HG02678 (cell line): Measurements from ENCODE around the gene PPP6C.
"Not testable (repeated sequence)": the region's sequence is repeated elsewhere in the genome, so short reads cannot be mapped to it uniquely, and the experiment has no call there.

Source experiments
- ATAC-seq: cut with Tn5 transposase; IDR thresholded peaks from one replicate; pipeline ENCODE4 v1.9.1; 2021; ENCODE audit warnings: mild to moderate bottlenecking, moderate library complexity; ENCODE audit not compliant: unreplicated experiment

The PPP6C gene

DNA sequence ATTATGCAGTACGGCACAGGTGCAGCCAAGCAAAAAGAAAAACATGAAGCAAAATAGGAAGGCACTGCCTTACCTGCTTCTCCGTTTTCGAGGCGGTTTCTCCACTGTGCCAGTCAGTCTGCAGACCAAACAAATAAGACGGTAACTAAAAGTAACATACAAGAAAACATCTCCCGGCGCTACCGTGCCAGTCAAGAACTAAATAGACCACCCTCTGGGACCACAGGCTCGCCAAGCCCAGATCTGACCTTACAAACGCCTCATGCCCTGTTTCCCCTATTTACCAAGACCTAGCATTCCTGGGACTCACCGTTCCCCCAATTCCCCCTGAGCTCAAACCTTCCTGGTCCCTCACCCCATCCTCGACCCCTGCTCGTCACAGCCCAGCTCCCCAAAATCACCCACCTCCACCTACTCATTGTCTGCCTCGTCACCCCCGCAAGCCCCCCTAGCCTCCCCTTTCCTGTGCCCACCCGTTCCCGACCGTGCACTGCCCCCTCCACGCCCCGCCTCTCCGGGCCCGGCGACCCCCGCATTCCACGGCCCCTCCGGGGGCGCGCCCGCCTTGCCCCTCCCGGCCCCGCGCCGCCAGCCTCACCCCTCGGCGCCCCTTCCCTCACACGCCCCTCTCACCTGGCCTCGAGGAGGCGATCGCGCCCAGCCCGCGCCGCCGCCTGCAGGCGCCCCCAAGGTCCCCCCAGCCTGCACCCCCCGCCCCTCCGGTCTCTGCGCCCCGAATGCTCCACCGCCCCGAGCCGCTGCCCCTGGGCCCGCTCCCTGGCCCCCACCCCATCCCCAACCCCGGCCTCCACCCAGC, 46.8 kb downstream of the PPP6C start:
- no peak for ATAC-seq

DNA sequence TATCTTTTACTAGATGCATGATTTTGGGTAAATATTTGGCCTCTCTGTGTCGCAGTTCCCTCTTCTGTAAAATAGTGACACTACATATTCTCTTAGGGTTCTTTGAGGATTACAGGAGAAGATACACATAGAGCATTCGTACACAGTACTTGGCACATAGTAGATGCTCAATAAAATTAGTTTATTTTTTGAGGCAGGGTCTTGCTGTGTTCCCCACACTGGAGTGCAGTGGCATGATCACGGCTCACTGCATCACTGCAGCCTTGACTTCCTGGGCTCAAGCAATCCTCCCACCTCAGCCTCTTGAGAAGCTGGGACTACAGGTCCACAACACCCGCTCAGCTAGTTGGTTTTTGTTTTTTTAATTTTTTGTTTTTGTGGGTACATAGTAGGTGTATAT, 47.9 kb downstream of the PPP6C start:
- ATAC-seq = no peak

DNA sequence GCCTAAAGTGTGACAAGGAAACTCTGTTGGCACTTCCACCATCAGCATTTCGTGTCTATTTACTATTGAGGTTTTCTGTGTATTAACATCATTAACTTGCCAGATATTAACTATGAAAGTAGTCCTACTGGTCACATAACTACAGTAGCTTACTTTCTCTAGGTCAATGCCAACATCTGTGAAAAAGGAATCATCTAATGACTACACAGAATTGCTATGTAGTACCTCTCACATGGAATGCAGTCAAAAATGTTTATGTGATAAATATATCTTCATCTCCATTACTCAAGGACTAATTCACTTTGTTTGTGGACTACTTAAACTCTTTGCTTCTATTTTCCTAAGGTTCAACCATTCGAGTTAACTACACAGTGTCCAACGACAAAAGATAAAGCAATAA, 48.4 kb downstream of the PPP6C start:
- ATAC-seq = no peak

DNA sequence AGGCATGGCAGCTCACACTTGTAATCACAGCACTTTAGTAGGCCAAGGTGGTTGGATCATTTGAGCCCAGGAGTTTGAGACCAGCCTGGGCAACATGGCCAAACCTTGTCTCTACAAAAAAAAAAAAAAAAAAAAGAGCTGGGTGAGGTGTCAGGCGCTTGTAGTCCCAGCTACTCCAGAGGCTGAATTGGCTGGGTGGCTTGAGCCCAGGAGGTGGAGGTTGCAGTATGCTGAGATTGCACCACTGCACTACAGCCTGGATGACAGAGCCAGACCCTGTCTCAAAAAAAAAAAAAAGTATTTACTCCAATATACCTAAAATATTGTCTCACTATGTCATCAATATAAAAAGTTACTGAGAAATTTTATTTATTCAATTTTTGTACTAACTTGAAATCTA, 49.0 kb downstream of the PPP6C start:
- no peak for ATAC-seq

DNA sequence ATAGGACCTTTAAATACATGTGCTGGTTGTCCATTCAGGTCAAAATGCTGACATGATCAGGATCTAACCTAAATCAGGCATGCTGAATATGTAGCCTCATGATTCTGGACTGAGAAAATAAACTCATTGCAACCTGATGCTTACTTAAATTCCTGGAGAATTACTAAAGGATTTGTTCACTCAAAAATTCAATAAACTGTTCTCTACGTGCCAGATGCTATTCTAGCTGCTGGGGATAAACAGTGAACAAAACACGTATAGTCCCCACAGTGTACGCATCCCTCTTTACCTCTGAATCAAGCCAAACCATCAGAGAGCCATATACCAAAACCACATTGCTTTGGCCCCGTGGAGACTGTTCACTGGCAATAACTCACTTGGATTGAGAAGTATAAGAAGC, 52.4 kb downstream of the PPP6C start:
- ATAC-seq = no peak

DNA sequence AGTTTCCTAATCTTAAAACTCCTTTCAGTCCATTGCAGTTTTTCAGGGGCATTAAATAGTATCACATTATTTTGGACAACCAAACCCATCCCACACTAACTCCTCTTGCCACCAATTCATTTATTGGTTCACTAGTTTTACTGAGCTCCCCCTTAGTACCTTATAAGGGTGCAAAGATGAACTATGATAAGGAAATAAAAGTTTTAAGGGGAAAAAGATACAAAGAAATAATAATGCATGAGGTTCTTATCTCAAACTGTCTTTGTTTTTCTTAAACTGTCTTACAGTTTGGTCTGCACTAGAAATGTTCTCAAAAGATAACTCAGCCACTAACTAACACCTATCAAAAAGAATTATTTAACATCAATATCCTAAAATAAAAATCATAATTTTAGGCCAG, 54.6 kb downstream of the PPP6C start:
- no peak for ATAC-seq

DNA sequence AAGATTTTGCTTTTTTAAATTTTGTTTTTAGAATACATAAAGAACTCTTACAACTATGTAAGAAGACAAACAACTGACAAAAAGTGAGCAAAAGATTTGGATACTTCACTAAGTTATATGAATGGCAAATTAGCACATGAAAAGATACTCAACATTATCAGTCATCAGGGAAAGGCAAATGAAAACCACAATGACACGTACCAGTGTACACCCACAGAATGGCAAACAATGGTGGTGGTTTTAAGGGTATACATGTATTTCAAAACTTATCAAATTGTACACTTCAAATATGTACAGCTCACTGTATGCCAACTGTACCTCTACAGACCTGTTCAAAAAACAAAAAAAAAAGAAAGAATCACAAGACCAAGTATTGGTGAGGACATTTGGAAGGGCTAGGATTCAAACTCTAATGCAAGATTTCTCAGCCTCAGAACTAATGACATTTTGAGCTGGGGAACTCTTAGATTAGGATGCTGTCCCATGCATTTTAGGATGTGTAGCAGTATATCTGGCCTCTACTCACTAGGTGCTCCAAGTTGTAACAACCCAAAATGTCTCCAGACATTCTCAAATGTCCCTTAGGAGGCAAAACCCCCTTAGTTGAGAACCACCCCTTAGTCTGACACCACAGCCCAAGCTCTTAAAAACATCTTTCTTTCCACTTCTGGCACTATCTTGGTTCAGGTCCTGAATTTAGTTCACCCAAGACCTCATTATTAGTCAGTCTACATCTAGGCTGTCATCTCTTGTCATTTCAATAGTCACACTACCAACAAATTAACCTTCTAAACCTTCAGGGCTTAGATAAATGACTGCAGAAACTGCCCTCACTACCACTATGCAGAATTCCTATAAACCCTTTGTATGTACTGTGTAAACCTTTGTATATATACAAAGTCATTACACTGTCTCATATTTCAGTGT, 55.9 kb downstream of the PPP6C start:
- ATAC-seq = no peak

DNA sequence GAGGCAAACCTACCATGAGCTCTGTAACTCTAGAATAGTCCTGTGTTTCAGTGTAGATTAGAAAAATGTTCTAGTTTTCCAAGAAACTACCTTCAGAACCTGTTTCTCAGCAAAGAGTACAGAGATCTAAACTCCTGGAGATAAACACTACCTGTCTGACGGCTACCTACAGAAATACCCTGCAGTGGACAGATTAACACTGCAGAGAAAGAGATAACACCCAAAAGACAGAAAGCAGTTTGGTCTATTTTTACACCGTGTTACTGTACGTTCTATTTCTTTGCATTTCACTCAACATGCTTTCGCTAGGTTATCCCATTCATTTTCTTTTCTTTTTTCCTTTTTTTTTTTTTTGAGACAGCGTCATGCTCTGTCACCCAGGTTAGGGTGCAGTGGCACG, 57.8 kb downstream of the PPP6C start:
- no peak for ATAC-seq

DNA sequence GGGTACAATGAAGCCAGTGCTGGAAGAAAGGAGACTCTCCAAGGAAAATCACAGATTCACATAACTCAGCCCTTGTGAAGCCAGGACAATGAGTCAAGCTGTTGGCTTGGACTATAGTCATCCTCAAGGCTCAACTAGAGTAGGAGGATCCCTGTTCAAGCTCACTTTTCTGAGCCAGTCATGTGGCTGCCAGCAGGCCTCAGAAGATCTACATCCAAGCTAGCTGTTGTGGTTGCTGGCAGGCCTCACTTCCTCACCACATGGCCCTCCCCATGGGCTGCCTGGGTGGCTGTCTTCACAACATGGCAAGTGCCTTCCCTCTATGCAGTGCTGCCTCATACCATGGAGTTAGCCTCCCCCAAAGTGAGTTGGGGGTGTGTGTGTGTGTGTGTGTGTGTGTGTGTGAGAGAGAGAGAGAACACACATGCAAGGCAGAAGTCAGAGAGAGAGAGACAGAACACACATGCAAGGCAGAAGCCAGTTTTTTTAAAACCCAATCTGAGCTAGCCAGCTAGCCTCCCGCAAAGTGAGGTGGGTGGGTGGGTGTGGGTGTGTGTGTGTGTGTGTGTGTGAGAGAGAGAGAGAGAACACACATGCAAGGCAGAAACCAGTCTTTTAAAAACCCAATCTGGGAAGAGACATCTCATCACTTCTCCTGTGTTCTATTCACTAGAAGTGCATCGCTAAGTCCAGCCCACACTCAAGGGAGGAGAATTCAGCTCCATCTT, 63.4 kb downstream of the PPP6C start:
- ATAC-seq = peak; percentile 95

DNA sequence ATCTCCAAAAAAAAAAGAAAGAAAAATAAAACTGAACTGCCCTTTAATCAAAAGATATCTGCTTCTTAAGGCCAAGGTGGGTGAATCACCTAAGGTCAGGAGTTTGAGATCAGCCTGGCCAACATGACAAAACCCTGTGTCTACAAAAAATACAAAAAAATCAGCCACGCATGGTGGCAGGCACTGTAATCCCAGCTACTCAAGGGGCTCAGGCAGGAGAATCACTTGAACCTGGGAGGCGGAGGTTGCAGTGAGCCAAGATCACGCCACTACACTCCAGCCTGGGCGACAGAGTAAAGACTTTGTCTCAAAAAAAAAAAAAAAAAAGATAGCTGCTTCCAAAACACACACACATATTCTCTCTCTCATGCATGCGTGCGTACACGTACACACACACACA, 64.1 kb downstream of the PPP6C start:
- ATAC-seq = no peak

DNA sequence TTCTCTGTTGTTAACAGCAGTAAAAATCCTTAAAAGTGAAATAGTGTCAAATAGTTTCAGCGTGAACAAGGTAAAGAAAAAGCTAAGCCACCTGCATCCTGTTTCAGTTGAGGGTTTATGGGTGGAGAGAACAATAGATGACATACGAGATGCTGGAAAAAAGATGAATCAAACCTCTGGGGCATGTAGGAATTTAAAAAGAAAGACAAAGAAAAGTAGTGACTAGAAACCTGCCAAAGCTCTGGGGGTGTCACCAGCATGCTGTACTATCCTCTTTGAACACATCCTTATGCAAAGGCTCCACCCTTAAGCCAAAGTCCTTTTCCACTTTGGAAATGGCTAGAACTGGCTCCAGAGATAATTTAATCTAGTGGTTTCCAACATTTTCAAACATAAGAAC, 68.5 kb downstream of the PPP6C start:
- ATAC-seq = no peak

DNA sequence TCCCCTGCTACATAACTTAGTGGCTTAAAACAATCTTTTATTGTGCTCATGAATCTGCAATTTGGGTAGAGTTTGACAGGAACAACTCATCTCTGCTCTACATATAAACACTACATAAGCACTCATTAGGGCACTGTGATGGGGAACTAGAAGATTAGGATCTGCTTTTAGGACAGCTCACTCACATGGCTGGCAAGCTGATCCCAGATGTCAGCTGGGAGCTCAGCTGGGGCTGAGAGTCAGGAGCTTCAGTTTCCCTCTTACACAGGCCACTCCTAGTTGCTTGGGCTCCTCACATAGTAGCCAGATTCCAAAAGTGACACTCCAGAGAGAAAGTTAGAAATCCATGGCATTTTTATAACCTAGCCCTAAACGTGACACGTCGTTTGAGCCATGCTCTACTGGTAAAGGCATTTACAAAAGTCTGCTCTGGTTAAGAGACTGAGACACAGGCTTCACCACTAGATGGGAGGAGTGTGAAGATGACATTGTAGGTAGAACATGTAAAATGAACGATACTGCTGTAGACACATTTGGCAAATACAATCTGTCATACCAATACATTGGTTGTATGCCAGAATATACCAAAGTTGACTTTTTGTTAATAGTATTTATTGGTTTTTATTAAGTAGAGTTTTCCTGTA, 69.8 kb downstream of the PPP6C start:
- ATAC-seq = no peak

DNA sequence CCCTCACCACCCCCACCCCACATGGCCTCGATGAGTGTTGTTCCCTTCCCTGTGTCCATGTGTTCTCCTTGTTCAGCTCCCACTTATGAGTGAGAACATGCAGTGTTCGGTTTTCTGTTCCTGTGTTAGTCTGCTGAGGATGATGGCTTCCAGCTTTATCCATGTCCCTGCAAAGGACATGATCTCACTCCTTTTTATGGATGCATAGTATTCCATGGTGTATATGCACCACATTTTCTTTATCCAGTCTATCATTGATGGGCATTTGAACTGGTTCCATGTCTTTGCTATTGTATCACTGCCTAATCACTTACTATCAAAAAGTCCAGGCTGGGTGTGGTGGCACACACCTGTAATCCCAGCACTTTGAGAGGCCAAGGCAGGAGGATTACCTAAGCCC, 70.9 kb downstream of the PPP6C start:
- ATAC-seq = not testable (repeated sequence)

DNA sequence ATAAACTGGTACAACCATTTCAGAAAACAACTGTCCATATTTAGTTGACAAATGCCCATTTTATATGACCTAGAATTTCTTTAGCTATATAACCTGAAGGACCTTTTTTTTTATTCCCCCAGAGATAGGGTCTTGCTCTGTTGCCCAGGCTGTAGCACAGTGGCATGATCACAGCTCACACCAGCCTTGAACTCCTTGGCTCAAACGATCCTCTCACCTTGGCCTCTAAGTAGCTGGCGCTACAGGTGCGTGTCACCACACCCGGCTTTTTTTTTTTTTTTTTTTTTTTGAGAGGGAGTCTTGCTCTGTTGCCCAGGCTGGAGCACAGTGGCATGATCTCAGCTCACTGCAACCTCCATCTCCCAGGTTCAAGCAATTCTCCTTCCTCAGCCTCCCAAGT, 75.1 kb downstream of the PPP6C start:
- ATAC-seq = not testable (repeated sequence)

DNA sequence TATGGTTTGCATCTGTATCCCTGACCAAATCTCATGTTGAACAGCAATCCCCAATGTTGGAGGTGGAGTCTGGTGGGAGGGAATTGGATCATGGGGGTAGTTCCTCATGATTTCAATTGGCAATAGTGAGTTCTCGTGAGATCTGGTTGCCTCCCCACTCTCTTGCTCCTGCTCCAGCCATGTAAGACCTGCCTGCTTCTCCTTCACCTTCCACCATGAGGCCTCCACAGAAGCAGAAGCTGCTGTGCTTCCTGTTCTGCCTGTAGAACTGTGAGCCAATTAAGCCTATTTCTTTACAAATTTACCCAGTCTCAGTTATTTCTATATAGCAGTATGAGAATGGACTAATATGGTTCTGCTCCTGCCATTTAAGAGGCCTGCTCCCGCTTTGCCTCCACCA, 79.1 kb downstream of the PPP6C start:
- ATAC-seq = no peak

DNA sequence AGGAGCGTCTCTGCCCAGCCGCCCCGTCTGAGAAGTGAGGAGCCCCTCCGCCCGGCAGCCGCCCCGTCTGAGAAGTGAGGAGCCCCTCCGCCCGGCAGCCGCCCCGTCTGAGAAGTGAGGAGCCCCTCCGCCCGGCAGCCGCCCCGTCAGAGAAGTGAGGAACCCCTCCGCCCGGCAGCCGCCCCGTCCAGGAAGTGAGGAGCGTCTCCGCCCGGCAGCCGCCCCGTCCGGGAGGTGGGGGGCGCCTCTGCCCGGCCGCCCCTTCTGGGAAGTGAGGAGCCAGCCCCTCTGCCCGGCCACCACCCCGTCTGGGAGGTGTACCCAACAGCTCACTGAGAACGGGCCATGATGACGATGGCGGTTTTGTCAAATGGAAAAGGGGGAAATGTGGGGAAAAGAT, 81.1 kb downstream of the PPP6C start:
- not testable (repeated sequence) for ATAC-seq

DNA sequence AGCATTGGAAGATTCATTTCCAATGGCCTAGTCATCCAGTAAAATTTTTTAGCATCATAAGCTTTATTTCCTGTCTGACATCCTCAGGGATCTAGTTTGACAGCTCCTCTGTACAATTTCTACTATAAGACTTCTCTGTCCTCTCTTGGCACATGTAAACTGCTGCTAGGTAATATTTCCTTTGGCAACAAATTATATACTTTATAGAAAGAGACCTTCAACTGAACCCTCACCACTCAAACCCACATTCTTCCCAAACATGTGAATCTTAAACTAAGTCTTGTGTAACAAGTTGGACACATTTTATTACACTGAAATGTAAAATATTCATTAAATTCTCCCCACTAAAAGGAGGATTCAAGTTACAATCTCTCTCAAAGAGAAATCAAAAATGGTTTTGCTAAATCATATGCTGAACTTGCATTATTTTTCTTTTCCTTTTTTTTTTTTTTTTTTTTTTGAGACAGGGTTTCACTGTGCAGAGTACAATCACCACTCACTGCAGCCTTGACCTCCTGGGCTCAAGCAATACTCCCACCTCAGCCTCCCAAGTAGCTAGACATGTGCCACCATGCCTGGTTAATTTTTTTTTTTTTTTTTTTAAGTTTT, 83.2 kb downstream of the PPP6C start:
- no peak for ATAC-seq

DNA sequence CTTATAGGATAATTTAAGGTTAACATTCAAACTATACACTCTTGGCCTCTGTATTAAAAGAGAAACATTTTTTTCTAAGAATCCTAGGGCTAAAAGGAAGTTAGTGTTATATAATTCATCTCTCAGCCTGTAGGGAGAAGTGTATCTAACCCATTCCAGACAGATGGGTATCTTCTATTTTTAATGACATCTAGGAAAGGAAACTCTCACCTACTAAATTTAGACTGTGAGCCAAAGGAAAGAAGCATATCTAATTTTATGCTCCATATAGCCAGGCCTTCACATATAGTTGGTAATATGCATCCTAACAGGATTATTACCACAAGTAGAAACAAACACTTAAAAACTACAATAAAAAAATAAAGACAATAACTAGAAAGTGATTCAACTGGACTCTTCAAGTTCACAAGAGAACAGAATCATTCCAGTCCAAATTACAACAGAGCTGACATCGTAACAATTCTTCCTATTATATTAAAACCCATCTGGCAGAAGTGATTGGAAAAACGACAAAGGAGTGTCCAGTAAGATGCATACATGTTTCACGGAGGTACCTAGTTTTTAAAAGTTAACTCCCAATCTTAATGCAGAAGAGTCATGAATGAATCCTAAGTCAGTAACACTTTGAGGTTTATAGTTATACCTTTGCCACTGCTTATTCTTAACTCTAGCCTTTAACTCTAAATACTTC, 85.7 kb downstream of the PPP6C start:
- no peak for ATAC-seq

DNA sequence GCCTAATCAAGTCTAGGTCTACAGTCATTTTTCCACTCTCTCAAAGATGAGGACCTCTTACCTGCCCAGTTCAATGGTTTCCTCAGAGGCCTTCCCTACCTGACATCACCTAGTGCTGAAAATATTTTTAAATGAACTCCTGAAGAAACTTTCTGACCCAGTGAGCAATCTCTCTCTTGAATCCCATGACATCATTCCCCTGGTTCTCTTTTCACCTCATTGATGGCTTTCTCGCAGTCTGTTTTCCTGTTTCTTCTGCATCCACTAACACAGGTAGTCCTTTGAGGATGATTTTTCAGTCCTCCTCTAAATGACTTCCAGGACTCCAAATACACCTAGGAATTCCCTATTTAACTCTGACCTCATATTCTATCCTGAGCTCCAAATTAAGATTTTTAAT, 86.6 kb downstream of the PPP6C start:
- ATAC-seq = no peak

DNA sequence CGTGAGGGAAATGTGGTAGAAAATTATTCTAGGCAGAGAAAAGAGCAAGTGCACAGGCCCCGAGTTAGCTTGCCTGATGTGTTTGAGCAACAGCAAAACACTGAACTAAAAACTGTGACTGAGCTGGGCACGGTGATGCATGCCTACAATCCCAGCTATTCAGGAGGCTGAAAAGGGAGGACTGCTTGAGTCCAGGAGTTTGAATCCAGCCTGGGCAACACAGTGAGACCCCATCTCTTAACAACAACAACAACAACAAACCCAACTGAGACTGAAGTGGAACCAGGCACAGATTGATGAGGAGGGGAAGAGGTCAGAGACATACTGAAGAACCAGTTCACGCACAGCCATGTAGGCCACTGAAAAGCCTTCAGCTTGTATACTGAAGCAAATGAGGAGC, 88.8 kb downstream of the PPP6C start:
- no peak for ATAC-seq
